ENCODE results near the gene SGK2. TPM values are rescaled to one million over a fixed set of nuclear protein-coding genes. Genes with fewer than 3 reads are reported as not detected.

Gene SGK2
- total and polyA plus RNA-seq, 2 of the 13 experiments (the other 11 are each of a cell fraction or from before 2014, with no cell fraction given) = 6.2 to 29.4 TPM

DNA sequence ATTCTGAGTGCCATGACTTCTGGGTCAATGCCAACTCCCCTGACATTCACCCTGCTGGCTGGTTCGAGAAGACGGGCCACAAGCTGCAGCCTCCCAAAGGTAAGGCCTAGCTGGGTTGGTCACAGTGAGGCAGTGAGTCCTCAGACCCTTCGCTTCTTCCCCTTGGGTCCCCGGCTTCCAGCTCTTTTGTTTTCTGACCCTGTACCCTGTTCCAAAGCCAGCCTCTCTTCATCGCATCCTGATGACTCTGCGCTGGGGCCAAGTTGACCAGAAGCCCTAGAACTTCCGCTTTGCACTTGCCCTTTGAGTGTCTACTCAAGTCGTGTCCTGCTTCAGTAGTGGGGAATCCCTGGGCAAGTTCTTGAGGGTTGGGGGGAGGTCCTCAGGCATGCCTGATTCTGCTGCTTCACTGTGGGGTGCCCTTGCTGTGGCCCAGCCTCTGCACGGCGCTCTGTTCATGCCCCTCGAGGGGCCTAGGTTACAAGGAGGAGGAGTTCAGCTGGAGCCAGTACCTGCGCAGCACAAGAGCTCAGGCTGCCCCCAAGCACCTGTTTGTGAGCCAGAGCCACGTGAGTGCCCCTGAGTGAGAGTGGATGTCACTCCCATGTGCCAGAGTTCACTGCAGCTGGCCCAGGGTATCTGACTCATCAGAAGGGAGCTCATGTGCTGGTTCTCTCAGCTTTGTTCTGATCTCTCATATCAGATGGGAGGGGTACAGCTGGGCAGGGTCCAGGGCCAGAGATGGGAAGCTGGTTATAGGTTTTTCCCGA lies 28.3 kb upstream of the SGK2 start (continued):
- TF ChIP-seq, protein P1, sequence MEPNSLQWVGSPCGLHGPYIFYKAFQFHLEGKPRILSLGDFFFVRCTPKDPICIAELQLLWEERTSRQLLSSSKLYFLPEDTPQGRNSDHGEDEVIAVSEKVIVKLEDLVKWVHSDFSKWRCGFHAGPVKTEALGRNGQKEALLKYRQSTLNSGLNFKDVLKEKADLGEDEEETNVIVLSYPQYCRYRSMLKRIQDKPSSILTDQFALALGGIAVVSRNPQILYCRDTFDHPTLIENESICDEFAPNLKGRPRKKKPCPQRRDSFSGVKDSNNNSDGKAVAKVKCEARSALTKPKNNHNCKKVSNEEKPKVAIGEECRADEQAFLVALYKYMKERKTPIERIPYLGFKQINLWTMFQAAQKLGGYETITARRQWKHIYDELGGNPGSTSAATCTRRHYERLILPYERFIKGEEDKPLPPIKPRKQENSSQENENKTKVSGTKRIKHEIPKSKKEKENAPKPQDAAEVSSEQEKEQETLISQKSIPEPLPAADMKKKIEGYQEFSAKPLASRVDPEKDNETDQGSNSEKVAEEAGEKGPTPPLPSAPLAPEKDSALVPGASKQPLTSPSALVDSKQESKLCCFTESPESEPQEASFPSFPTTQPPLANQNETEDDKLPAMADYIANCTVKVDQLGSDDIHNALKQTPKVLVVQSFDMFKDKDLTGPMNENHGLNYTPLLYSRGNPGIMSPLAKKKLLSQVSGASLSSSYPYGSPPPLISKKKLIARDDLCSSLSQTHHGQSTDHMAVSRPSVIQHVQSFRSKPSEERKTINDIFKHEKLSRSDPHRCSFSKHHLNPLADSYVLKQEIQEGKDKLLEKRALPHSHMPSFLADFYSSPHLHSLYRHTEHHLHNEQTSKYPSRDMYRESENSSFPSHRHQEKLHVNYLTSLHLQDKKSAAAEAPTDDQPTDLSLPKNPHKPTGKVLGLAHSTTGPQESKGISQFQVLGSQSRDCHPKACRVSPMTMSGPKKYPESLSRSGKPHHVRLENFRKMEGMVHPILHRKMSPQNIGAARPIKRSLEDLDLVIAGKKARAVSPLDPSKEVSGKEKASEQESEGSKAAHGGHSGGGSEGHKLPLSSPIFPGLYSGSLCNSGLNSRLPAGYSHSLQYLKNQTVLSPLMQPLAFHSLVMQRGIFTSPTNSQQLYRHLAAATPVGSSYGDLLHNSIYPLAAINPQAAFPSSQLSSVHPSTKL (CRISPR knock-in tag; IDR thresholded peaks at IDR 0.05) = peak; percentile 92
- TF ChIP-seq FOSL2 (CRISPR knock-in tag; IDR thresholded peaks at IDR 0.05) (peak; percentile 97), ZNF264 (CRISPR knock-in tag; IDR thresholded peaks at IDR 0.05) (no peak), ZNF543 (CRISPR knock-in tag; IDR thresholded peaks at IDR 0.05) (no peak), ZNF276 (CRISPR knock-in tag; IDR thresholded peaks at IDR 0.05; ENCODE audit: low read depth) (peak; percentile 98), ZSCAN5A (CRISPR knock-in tag; IDR thresholded peaks at IDR 0.05; ENCODE audit: borderline replicate concordance) (peak; percentile 65; the same call in 1 of the 2 replicates), KMT2B (CRISPR knock-in tag; IDR thresholded peaks at IDR 0.05) (peak; percentile 77), ZNF775 (CRISPR knock-in tag; IDR thresholded peaks at IDR 0.05; ENCODE audit: borderline replicate concordance) (no peak), ZNF3 (CRISPR knock-in tag; IDR thresholded peaks at IDR 0.05) (no peak), ZNF564 (CRISPR knock-in tag; IDR thresholded peaks at IDR 0.05) (peak; percentile 88; the same call in 1 of the 2 replicates), KDM6A (CRISPR knock-in tag; IDR thresholded peaks at IDR 0.05; ENCODE audit: low read depth) (peak; percentile 72), ZNF597 (CRISPR knock-in tag; IDR thresholded peaks at IDR 0.05) (no peak), ZNF33A (CRISPR knock-in tag; IDR thresholded peaks at IDR 0.05; ENCODE audit: borderline replicate concordance) (no peak), SNRNP70 (IDR thresholded peaks at IDR 0.05; ENCODE audit: low read depth, low read length) (no peak), RFX5 (IDR thresholded peaks at IDR 0.05; ENCODE audit: low read depth, low read length) (no peak)
- TF ChIP-seq, protein P2, sequence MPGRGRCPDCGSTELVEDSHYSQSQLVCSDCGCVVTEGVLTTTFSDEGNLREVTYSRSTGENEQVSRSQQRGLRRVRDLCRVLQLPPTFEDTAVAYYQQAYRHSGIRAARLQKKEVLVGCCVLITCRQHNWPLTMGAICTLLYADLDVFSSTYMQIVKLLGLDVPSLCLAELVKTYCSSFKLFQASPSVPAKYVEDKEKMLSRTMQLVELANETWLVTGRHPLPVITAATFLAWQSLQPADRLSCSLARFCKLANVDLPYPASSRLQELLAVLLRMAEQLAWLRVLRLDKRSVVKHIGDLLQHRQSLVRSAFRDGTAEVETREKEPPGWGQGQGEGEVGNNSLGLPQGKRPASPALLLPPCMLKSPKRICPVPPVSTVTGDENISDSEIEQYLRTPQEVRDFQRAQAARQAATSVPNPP (CRISPR knock-in tag; IDR thresholded peaks at IDR 0.05) = 0 out of 2 replicates have a peak, but pooled peaks have one; percentile 65
- TF ChIP-seq, protein P3, sequence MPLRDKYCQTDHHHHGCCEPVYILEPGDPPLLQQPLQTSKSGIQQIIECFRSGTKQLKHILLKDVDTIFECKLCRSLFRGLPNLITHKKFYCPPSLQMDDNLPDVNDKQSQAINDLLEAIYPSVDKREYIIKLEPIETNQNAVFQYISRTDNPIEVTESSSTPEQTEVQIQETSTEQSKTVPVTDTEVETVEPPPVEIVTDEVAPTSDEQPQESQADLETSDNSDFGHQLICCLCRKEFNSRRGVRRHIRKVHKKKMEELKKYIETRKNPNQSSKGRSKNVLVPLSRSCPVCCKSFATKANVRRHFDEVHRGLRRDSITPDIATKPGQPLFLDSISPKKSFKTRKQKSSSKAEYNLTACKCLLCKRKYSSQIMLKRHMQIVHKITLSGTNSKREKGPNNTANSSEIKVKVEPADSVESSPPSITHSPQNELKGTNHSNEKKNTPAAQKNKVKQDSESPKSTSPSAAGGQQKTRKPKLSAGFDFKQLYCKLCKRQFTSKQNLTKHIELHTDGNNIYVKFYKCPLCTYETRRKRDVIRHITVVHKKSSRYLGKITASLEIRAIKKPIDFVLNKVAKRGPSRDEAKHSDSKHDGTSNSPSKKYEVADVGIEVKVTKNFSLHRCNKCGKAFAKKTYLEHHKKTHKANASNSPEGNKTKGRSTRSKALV (CRISPR knock-in tag; IDR thresholded peaks at IDR 0.05) = no peak

All from HepG2 (cell line).